Common myeloid progenitor, CD34-positive (primary cell): ENCODE results near the gene STK17A.
"Not testable (repeated sequence)": the region's sequence is repeated elsewhere in the genome, so short reads cannot be mapped to it uniquely, and the experiment has no call there.

Source experiments
- CTCF ChIA-PET: fragments of 350-600 bp; sonication (Branson Sonifier 250); formaldehyde crosslinking; loops from one replicate; lab custom pipeline; 2021; ENCODE audit warnings: antibody characterized with exemption; lab: Charles Lee
- POLR2A ChIA-PET: fragments of 350-600 bp; sonication (Branson Sonifier 250); formaldehyde crosslinking; loops from one replicate; lab custom pipeline; 2021; ENCODE audit warnings: antibody characterized with exemption; lab: Charles Lee
- DNase-seq, 3 donors: peaks; one replicate each; pipeline versions ENCODE4 v3.0.0 to v3.0.0-alpha.2; 2013
- H3K27ac ChIP-seq, 2 experiments: 1 replicate in 1 of 2; 2 replicates in 1 of 2; pipeline ENCODE4 v1.7.0; 2013; ENCODE audit warnings: inconsistent platforms in 2 of 2, low read length in 2 of 2, mild to moderate bottlenecking in 2 of 2, low read depth in 1 of 2, moderate library complexity in 1 of 2; ENCODE audit not compliant: severe bottlenecking in 2 of 2, insufficient read depth in 1 of 2, poor library complexity in 1 of 2
- H3K27me3 ChIP-seq, 5 experiments: replicated peaks in 2 of 5; 1 replicate in 3 of 5; 2 replicates in 2 of 5; pipeline versions ENCODE4 v1.6.1 to v1.7.0; 2013; ENCODE audit warnings: low read length in 4 of 5, mild to moderate bottlenecking in 2 of 5, moderate library complexity in 2 of 5, inconsistent platforms in 1 of 5; ENCODE audit not compliant: insufficient read depth in 5 of 5, control insufficient read depth in 4 of 5
- H3K36me3 ChIP-seq, 4 experiments: 1 replicate in 2 of 4; 2 replicates in 2 of 4; pipeline versions ENCODE4 v1.6.1 to v1.7.0; 2013; ENCODE audit warnings: low read length in 3 of 4, control low read depth in 1 of 4, mild to moderate bottlenecking in 1 of 4; ENCODE audit not compliant: control insufficient read depth in 4 of 4, insufficient read depth in 4 of 4
- H3K4me1 ChIP-seq, 4 experiments: 1 replicate in 3 of 4; 2 replicates in 1 of 4; pipeline versions ENCODE4 v1.6.1 to v1.7.1; 2013; ENCODE audit warnings: low read length in 3 of 4, mild to moderate bottlenecking in 3 of 4, control low read depth in 1 of 4, inconsistent platforms in 1 of 4, moderate library complexity in 1 of 4; ENCODE audit not compliant: control insufficient read depth in 4 of 4, insufficient read depth in 4 of 4; ENCODE audit errors: control extremely low read depth in 1 of 4
- H3K4me3 ChIP-seq, 7 experiments: 1 replicate in 4 of 7; 2 replicates in 3 of 7; pipeline versions ENCODE4 v1.5.1 to v1.7.0; 2013; ENCODE audit warnings: mild to moderate bottlenecking in 7 of 7, low read length in 6 of 7, moderate library complexity in 6 of 7, inconsistent platforms in 2 of 7, low read depth in 2 of 7, control low read depth in 1 of 7; ENCODE audit not compliant: insufficient read depth in 4 of 7, control insufficient read depth in 1 of 7; ENCODE audit errors: extremely low read depth in 1 of 7
- H3K9me3 ChIP-seq, 5 experiments: 1 replicate in 4 of 5; 2 replicates in 1 of 5; pipeline versions ENCODE4 v1.6.1 to v1.7.1; 2013; ENCODE audit warnings: low read length in 4 of 5, mild to moderate bottlenecking in 2 of 5, inconsistent platforms in 1 of 5, low read depth in 1 of 5, moderate library complexity in 1 of 5; ENCODE audit not compliant: control insufficient read depth in 4 of 5, insufficient read depth in 2 of 5; ENCODE audit errors: control extremely low read depth in 1 of 5
- WGBS: methylation state at CpG from one replicate; pipeline ENCODE4 v1.1.5; 2013; ENCODE audit not compliant: insufficient coverage; 5-methylcytosine and 5-hydroxymethylcytosine counted together

Gene STK17A

GRCh38 chr7:43591558-43592180 is 8.8 kb downstream of the STK17A start:
- CTCF ChIA-PET: interaction anchor here (1.6 to 1.9 kb wide), 2 partner anchors 9 to 107 kb away, joined by 5 to 6 read pairs; partner anchors contain the start of gene STK17A
- DNase-seq: no peak
- peaks cover 0 to 4% (median 2%) of the 10 kb centered on the region in 4 experiments for H3K4me1 ChIP-seq
- H3K9me3 ChIP-seq: peaks cover 0 to 1% (median 0%) of the 10 kb centered on the region in 5 experiments
- H3K27me3 ChIP-seq: no peaks in the 10 kb centered on the region
- H3K27ac ChIP-seq: no peak overlapping the region
- H3K36me3 ChIP-seq: peaks cover 0 to 3% (median 1%) of the 10 kb centered on the region in 4 experiments
- POLR2A ChIA-PET: no interaction called here
- WGBS: 93% methylated on average over 2 of the region's 4 CpGs
- no peak overlapping the region for H3K4me3 ChIP-seq

GRCh38 chr7:43592326-43592725 is 9.4 kb downstream of the STK17A start:
- POLR2A ChIA-PET: interaction anchor here (0.6 kb wide), 1 partner anchor 33 kb away, joined by 4 read pairs; no protein-coding TSS in a partner anchor

GRCh38 chr7:43593010-43593409 is 10.1 kb downstream of the STK17A start:
- H3K36me3 ChIP-seq: peaks cover 0 to 6% (median 2%) of the 10 kb centered on the region in 4 experiments
- peaks cover 0 to 4% (median 2%) of the 10 kb centered on the region in 4 experiments for H3K4me1 ChIP-seq
- no peak overlapping the region for H3K27ac ChIP-seq
- POLR2A ChIA-PET: interaction anchor here (0.6 kb wide), 1 partner anchor 34 kb away, joined by 4 read pairs; no protein-coding TSS in a partner anchor
- CTCF ChIA-PET: interaction anchor here (1.0 kb wide), 1 partner anchor 10 kb away, joined by 4 read pairs; the partner anchor contains the start of gene STK17A
- no peaks in the 10 kb centered on the region for H3K27me3 ChIP-seq
- H3K9me3 ChIP-seq: peaks cover 0 to 1% (median 0%) of the 10 kb centered on the region in 5 experiments
- DNase-seq: no peak
- no CpG with 5 or more reads among the region's 1 CpG for WGBS
- no peak overlapping the region for H3K4me3 ChIP-seq

More at GRCh38 chr7:43592326-43592725, 9.4 kb downstream of the STK17A start:
- peaks cover 0 to 3% (median 2%) of the 10 kb centered on the region in 4 experiments for H3K36me3 ChIP-seq
- WGBS: no CpG with 5 or more reads among the region's 3 CpGs
- no peaks in the 10 kb centered on the region for H3K27me3 ChIP-seq
- no peak overlapping the region for H3K4me3 ChIP-seq
- peaks cover 0 to 4% (median 2%) of the 10 kb centered on the region in 4 experiments for H3K4me1 ChIP-seq
- DNase-seq: no peak
- CTCF ChIA-PET: interaction anchor here (1.0 to 1.9 kb wide), 2 partner anchors 10 kb away, joined by 4 to 6 read pairs; partner anchors contain the start of gene STK17A
- peaks cover 0 to 1% (median 0%) of the 10 kb centered on the region in 5 experiments for H3K9me3 ChIP-seq
- H3K27ac ChIP-seq: no peak overlapping the region

GRCh38 chr7:43594020-43594419 is 11.1 kb downstream of the STK17A start:
- H3K27me3 ChIP-seq: no peaks in the 10 kb centered on the region
- ChIA-PET POLR2A (no interaction called here), CTCF (interaction anchor here (0.9 kb wide), 2 partner anchors 12 to 106 kb away, joined by 3 to 4 read pairs; no protein-coding TSS in a partner anchor)
- H3K27ac ChIP-seq: no peak overlapping the region
- H3K36me3 ChIP-seq: peaks cover 2 to 6% (median 4%) of the 10 kb centered on the region in 4 experiments
- no peak overlapping the region for H3K4me3 ChIP-seq
- WGBS: 88% methylated on average over 1 of the region's 2 CpGs
- H3K9me3 ChIP-seq: peaks cover 0 to 1% (median 0%) of the 10 kb centered on the region in 5 experiments
- DNase-seq: no peak
- H3K4me1 ChIP-seq: peaks cover 0 to 4% (median 2%) of the 10 kb centered on the region in 4 experiments

GRCh38 chr7:43596426-43596825 is 13.5 kb downstream of the STK17A start:
- POLR2A ChIA-PET: interaction anchor here (1.1 kb wide), 1 partner anchor 8 kb away, joined by 3 read pairs; no protein-coding TSS in a partner anchor
- H3K36me3 ChIP-seq: peaks cover 2 to 15% (median 9%) of the 10 kb centered on the region in 4 experiments
- H3K27ac ChIP-seq, H3K4me1 ChIP-seq, DNase-seq, H3K27me3 ChIP-seq, H3K4me3 ChIP-seq, H3K9me3 ChIP-seq: not testable (repeated sequence)
- WGBS: 92% methylated on average over 3 of the region's 5 CpGs
- CTCF ChIA-PET: interaction anchor here (0.9 to 2.1 kb wide), 2 partner anchors 9 to 14 kb away, joined by 4 to 9 read pairs; partner anchors contain the start of gene STK17A

- Histone ChIP-seq H3K27ac (no peak overlapping the region), H3K4me3 (no peak overlapping the region), H3K4me1 (no peaks in the 10 kb centered on the region), H3K36me3 (peaks cover 5 to 15% (median 11%) of the 10 kb centered on the region in 4 experiments), H3K9me3 (peaks cover 0 to 2% (median 0%) of the 10 kb centered on the region in 5 experiments), H3K27me3 (no peaks in the 10 kb centered on the region)
- DNase-seq: no peak
- 100% methylated on average over 2 of the region's 3 CpGs for WGBS
- CTCF ChIA-PET: interaction anchor here (0.6 to 1.2 kb wide), 2 partner anchors 21 to 63 kb away, joined by 3 read pairs; no protein-coding TSS in a partner anchor
- POLR2A ChIA-PET: interaction anchor here (0.7 to 0.8 kb wide), 2 partner anchors 249 to 1643 kb away, joined by 3 to 4 read pairs; no protein-coding TSS in a partner anchor
These were observed 17.1 kb downstream of the STK17A start for GRCh38 chr7:43600056-43600455.
